Liver (tissue), 3 donors: ENCODE measurements around the gene POU2AF3.

Source experiments
- CTCF ChIP-seq: fragments of 150-350 bp; IDR thresholded peaks from 2 replicates; pipeline ENCODE4 v1.5.1; 2017; ENCODE audit warnings: improper control_type of control experiment, low read depth, low read length; ENCODE audit not compliant: missing input control
- GABPA ChIP-seq, 2 donors: IDR thresholded peaks in 1 of 2; conservative IDR thresholded peaks in 1 of 2; 2 replicates each; pipeline ENCODE4 v1.6.1; 2016; ENCODE audit warnings: antibody characterized with exemption in 2 of 2, mild to moderate bottlenecking in 1 of 2, moderate library complexity in 1 of 2
- HNF4A ChIP-seq, 2 donors: conservative IDR thresholded peaks; 2 replicates each; pipeline ENCODE4 v1.6.1; 2016; ENCODE audit warnings: antibody characterized with exemption in 2 of 2, mild to moderate bottlenecking in 2 of 2
- JUND ChIP-seq, 2 donors: IDR thresholded peaks; 2 replicates each; pipeline ENCODE4 v1.6.1; 2016; ENCODE audit warnings: antibody characterized with exemption in 2 of 2
- MAX ChIP-seq: IDR thresholded peaks from 2 replicates; pipeline ENCODE4 v1.6.1; 2016; ENCODE audit warnings: antibody characterized with exemption
- REST ChIP-seq: IDR thresholded peaks from 2 replicates; pipeline ENCODE4 v1.6.1; 2016; ENCODE audit warnings: antibody characterized with exemption, mild to moderate bottlenecking
- RXRA ChIP-seq, 2 donors: IDR thresholded peaks; 2 replicates each; pipeline ENCODE4 v1.6.1; 2017 to 2018; ENCODE audit warnings: antibody characterized with exemption in 2 of 2, mild to moderate bottlenecking in 1 of 2
- SP1 ChIP-seq: IDR thresholded peaks from 2 replicates; pipeline ENCODE4 v1.6.1; 2018; ENCODE audit warnings: antibody characterized with exemption, mild to moderate bottlenecking
- TAF1 ChIP-seq: conservative IDR thresholded peaks from 2 replicates; pipeline ENCODE4 v1.6.1; 2016; ENCODE audit warnings: antibody characterized with exemption, mild to moderate bottlenecking
- ZBTB33 ChIP-seq: IDR thresholded peaks from 2 replicates; pipeline ENCODE4 v1.6.1; 2016; ENCODE audit warnings: antibody characterized with exemption
- donor health status: healthy.
- donor health status: healthy.

- no peak for TF ChIP-seq CTCF
- TF ChIP-seq TAF1, result no peak
- no peak for TF ChIP-seq SP1
- no peak for TF ChIP-seq RXRA (IDR thresholded peaks at IDR 0.05)
- TF ChIP-seq HNF4A (conservative IDR thresholded peaks at IDR 0.05), result no peak
- TF ChIP-seq REST, result no peak
- no peak for TF ChIP-seq JUND (IDR thresholded peaks at IDR 0.05)
- TF ChIP-seq ZBTB33, result no peak
- TF ChIP-seq MAX, result no peak
- no peak for TF ChIP-seq GABPA (IDR thresholded peaks at IDR 0.05 in 1 of 2, conservative IDR thresholded peaks at IDR 0.05 in 1 of 2)
Measured at GRCh38 chr11:111339758-111340388, 41.5 kb downstream of the POU2AF3 start.
